Testis (tissue), 3 donors: Measurements from ENCODE around the gene ALOX12B. TPM values are rescaled to one million over a fixed set of nuclear protein-coding genes. Genes with fewer than 3 reads are reported as not detected.

Experiments
- DNase-seq: peaks from one replicate; pipeline ENCODE4 v3.0.0-alpha.2; 2019
- H3K27ac ChIP-seq, 2 donors: fragments of 200-600 bp; sonication (generic); one replicate each; pipeline ENCODE4 v1.5.1; 2019
- H3K27me3 ChIP-seq: fragments of 200-600 bp; sonication (generic); one replicate; pipeline ENCODE4 v1.5.1; 2019
- H3K36me3 ChIP-seq: fragments of 200-600 bp; sonication (generic); one replicate; pipeline ENCODE4 v1.5.1; 2017; ENCODE audit warnings: low read depth; ENCODE audit errors: missing control alignments
- H3K4me1 ChIP-seq: fragments of 200-600 bp; sonication (generic); one replicate; pipeline ENCODE4 v1.5.1; 2019
- H3K4me3 ChIP-seq, 2 donors: fragments of 200-600 bp; sonication (generic); one replicate each; pipeline ENCODE4 v1.5.1; 2017 to 2019
- H3K9me3 ChIP-seq: fragments of 200-600 bp; sonication (generic); one replicate; pipeline ENCODE4 v1.5.1; 2017
- CTCF ChIP-seq, 3 experiments: fragments of 450-650 bp in 2 of 3; fragments of 200-600 bp in 1 of 3; sonication (generic) in 1 of 3; IDR thresholded peaks; one replicate each; pipeline ENCODE4 v1.5.1; 2016 to 2019; ENCODE audit warnings: antibody characterized with exemption in 3 of 3, mild to moderate bottlenecking in 2 of 3, moderate library complexity in 1 of 3
- POLR2A ChIP-seq: fragments of 450-650 bp; IDR thresholded peaks from one replicate; pipeline ENCODE4 v1.6.1; 2017; ENCODE audit warnings: antibody characterized with exemption, mild to moderate bottlenecking, moderate library complexity
- WGBS, 2 donors: methylation state at CpG; one replicate each; pipeline ENCODE4 v1.1.5; 2018; 5-methylcytosine and 5-hydroxymethylcytosine counted together
- intact Hi-C: fragments of 100-400 bp; cut with DNase I; formaldehyde crosslinking; loops from one replicate; pipeline ENCODE4 v1.15.1; 2023; ENCODE audit warnings: low total_unique reads
- polyA plus RNA-seq: library from polyadenylated mRNA; stranded (reverse); fragments of 350-450 nt; fragmentation: Illumina TruSeq; extraction: RNeasy Lipid Tissue Mini Kit (QIAGEN cat#74804); gene quantifications from one replicate; pipeline ENCODE4 v1.2.3, GENCODE V29; 2014; ENCODE audit warnings: low read depth, low replicate concordance; ENCODE audit not compliant: insufficient read depth
- total RNA-seq, 2 donors: library from RNA; depleted of rRNA; stranded (reverse); fragments of >200 nt; gene quantifications; one replicate each; pipeline ENCODE4 v1.2.3, GENCODE V29; 2016

Gene ALOX12B
- total and polyA plus RNA-seq, 3 donors from 2014 or later = 0.87 to 1.1 (median 0.99) TPM

GRCh38 chr17:8105957-8106398, 18.5 kb upstream of the ALOX12B start:
- no peak for DNase-seq
- Histone ChIP-seq H3K27ac (no peak overlapping the region), H3K36me3 (no peaks in the 10 kb centered on the region), H3K27me3 (no peaks in the 10 kb centered on the region), H3K4me1 (peaks cover 7% of the 10 kb centered on the region), H3K9me3 (no peaks in the 10 kb centered on the region), H3K4me3 (no peak overlapping the region)
- 54 to 58% methylated on average over 5 of the region's 5 CpGs for WGBS, 2 donors
- TF ChIP-seq POLR2A (no peak), CTCF (IDR thresholded peaks at IDR 0.05) (no peak)
- intact Hi-C loops = no loop called here

- 78 to 88% methylated on average over 8 of the region's 8 CpGs for WGBS, 2 donors
- intact Hi-C loops = no loop called here
- TF ChIP-seq CTCF (IDR thresholded peaks at IDR 0.05) = no peak
These were observed 17.4 kb upstream of the ALOX12B start for GRCh38 chr17:8104911-8105310.

GRCh38 chr17:8103549-8103948, 16.0 kb upstream of the ALOX12B start:
- H3K4me3 ChIP-seq = no peak overlapping the region
- no peak overlapping the region for H3K27ac ChIP-seq
- DNase-seq = no peak
- 73 to 83% methylated on average over 4 of the region's 4 CpGs for WGBS, 2 donors
- TF ChIP-seq CTCF (IDR thresholded peaks at IDR 0.05) (no peak), POLR2A (no peak)
- H3K4me1 ChIP-seq = no peaks in the 10 kb centered on the region
- no peaks in the 10 kb centered on the region for H3K36me3 ChIP-seq
- H3K27me3 ChIP-seq = no peaks in the 10 kb centered on the region
- intact Hi-C loops = no loop called here
- H3K9me3 ChIP-seq = no peaks in the 10 kb centered on the region

More at GRCh38 chr17:8104911-8105310, 17.4 kb upstream of the ALOX12B start:
- no peaks in the 10 kb centered on the region for H3K9me3 ChIP-seq
- no peak overlapping the region for H3K4me3 ChIP-seq
- H3K27me3 ChIP-seq = no peaks in the 10 kb centered on the region
- no peaks in the 10 kb centered on the region for H3K36me3 ChIP-seq
- no peak overlapping the region for H3K27ac ChIP-seq
- H3K4me1 ChIP-seq = peaks cover 4% of the 10 kb centered on the region
- DNase-seq = no peak

GRCh38 chr17:8101721-8102120, 14.2 kb upstream of the ALOX12B start:
- no peak for DNase-seq
- H3K4me1 ChIP-seq = no peaks in the 10 kb centered on the region
- TF ChIP-seq POLR2A = no peak
- TF ChIP-seq CTCF (IDR thresholded peaks at IDR 0.05) = no peak
- no peaks in the 10 kb centered on the region for H3K27me3 ChIP-seq
- WGBS, 2 donors = 66 to 79% methylated on average over 6 of the region's 6 CpGs
- no peak overlapping the region for H3K27ac ChIP-seq
- intact Hi-C loops = no loop called here
- no peak overlapping the region for H3K4me3 ChIP-seq
- H3K36me3 ChIP-seq = no peaks in the 10 kb centered on the region
- no peaks in the 10 kb centered on the region for H3K9me3 ChIP-seq

- Histone ChIP-seq H3K9me3 (no peaks in the 10 kb centered on the region), H3K4me3 (no peak overlapping the region), H3K27me3 (no peaks in the 10 kb centered on the region), H3K36me3 (no peaks in the 10 kb centered on the region), H3K4me1 (no peaks in the 10 kb centered on the region), H3K27ac (no peak overlapping the region)
- TF ChIP-seq CTCF (IDR thresholded peaks at IDR 0.05) = no peak
- no peak for TF ChIP-seq POLR2A
- intact Hi-C loops = no loop called here
- 82 to 85% methylated on average over 2 of the region's 2 CpGs for WGBS, 2 donors
- no peak for DNase-seq
These were observed 13.2 kb upstream of the ALOX12B start for GRCh38 chr17:8100763-8101162.
